Activated T-cell treated with anti-CD3 and anti-CD28 coated beads, Interleukin-2, amount 50 U/mL, for 24 hours (primary cell): Measurements from ENCODE around the gene CARD18.

ENCODE experiments used
- DNase-seq: peaks from one replicate; pipeline ENCODE4 v3.0.0-alpha.2; 2020
- H3K27ac Mint-ChIP-seq: 2 replicates; pipeline ENCODE4 v1.8.0; 2020; ENCODE audit warnings: mild to moderate bottlenecking, mixed read lengths
- H3K27me3 Mint-ChIP-seq: 2 replicates; pipeline ENCODE4 v1.8.0; 2020; ENCODE audit warnings: mixed read lengths
- H3K36me3 Mint-ChIP-seq: 2 replicates; pipeline ENCODE4 v1.8.0; 2020; ENCODE audit warnings: low read depth, mixed read lengths
- H3K4me1 Mint-ChIP-seq: 2 replicates; pipeline ENCODE4 v1.8.0; 2020; ENCODE audit warnings: low read depth, mixed read lengths
- H3K4me3 Mint-ChIP-seq: 2 replicates; pipeline ENCODE4 v1.8.0; 2020; ENCODE audit warnings: mild to moderate bottlenecking, moderate library complexity, mixed read lengths
- H3K9me3 Mint-ChIP-seq: 2 replicates; pipeline ENCODE4 v1.8.0; 2020; ENCODE audit warnings: mixed read lengths

CARD18 gene, protein sequence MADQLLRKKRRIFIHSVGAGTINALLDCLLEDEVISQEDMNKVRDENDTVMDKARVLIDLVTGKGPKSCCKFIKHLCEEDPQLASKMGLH

DNA sequence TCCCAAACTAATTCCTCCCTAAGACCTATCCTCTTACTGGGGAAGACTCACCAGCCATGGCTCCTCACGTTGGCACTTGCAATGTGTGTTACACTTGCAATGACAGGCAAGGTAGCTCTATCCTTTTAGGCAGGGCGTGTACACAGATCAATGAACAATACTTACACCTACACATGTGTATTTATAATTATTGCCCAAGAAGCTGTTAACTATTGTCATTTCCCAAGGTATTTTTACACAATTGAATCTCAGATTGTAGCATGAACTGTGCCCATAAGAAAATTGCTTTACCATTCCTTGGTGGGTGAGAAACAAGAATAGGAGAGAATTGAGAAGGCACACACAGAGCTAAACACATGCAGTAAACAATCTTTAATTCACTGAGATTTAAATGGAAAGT, at the start of gene CARD18:
TSS of gene CARD18 (minus strand) at position 101 of the 400 bp plus-strand sequence. CDS start at position 58, 43 bp downstream.
- no peaks in the 10 kb centered on the region for H3K36me3 Mint-ChIP-seq
- no peak within 1 kb of the TSS for H3K4me3 Mint-ChIP-seq
- H3K27ac Mint-ChIP-seq = no peak within 1 kb of the TSS
- peaks cover 3% of the 10 kb centered on the region for H3K27me3 Mint-ChIP-seq
- no peaks in the 10 kb centered on the region for H3K4me1 Mint-ChIP-seq
- no peaks in the 10 kb centered on the region for H3K9me3 Mint-ChIP-seq
- DNase-seq = no peak

DNA sequence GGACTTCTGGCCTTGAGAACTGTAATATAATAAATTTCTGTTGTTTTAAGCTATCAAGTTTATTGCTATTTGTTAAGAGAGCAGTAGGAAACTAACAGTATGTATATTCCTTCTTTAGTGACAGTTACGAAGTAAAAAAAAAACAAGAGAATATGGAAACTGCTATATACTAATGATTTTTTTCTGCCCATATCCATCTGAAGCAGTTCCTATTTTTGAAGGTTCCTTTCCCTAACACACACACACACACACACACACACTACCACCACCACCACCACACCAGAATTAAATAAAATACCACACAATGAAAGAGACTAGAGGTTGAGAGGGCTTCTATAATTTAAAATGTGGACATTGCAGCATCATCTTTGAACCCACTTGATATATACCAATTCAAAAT, 44.4 kb upstream of the CARD18 start:
- Mint-ChIP-seq H3K4me1 (no peaks in the 10 kb centered on the region), H3K4me3 (no peak overlapping the region), H3K27ac (no peak overlapping the region), H3K36me3 (no peaks in the 10 kb centered on the region), H3K9me3 (no peaks in the 10 kb centered on the region), H3K27me3 (peaks cover 8% of the 10 kb centered on the region)
- DNase-seq = no peak

GRCh38 chr11:105183426-105183825, 43.9 kb upstream of the CARD18 start:
- H3K27ac Mint-ChIP-seq = no peak overlapping the region
- no peak overlapping the region for H3K4me3 Mint-ChIP-seq
- peaks cover 10% of the 10 kb centered on the region for H3K27me3 Mint-ChIP-seq
- no peaks in the 10 kb centered on the region for H3K4me1 Mint-ChIP-seq
- H3K36me3 Mint-ChIP-seq = no peaks in the 10 kb centered on the region
- no peak for DNase-seq
- no peaks in the 10 kb centered on the region for H3K9me3 Mint-ChIP-seq

- DNase-seq = no peak
- H3K4me3 Mint-ChIP-seq = no peak overlapping the region
- H3K27ac Mint-ChIP-seq = no peak overlapping the region
- no peaks in the 10 kb centered on the region for H3K9me3 Mint-ChIP-seq
- H3K36me3 Mint-ChIP-seq = no peaks in the 10 kb centered on the region
- H3K4me1 Mint-ChIP-seq = no peaks in the 10 kb centered on the region
- peaks cover 11% of the 10 kb centered on the region for H3K27me3 Mint-ChIP-seq
Measured at GRCh38 chr11:105181521-105181920, 42.0 kb upstream of the CARD18 start.

DNA sequence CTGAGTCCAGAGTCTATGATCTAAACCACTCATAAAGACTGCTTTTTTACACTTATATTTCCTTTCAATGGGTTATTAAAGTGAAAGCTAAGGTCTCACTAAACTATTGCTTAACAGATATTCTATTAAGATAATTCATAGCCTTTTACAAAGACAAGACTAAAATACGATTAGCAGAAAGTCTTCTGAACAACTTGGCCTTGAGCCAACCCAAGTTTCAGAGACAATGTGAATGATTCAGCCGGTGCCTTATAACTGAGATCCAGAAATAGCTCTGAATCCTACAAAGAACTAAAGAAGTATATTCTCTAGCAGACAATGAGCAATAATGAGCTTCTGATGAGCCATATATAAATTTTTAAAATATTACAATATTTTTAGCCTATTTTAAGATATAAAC, 41.5 kb upstream of the CARD18 start:
- no peak for DNase-seq
- no peak overlapping the region for H3K4me3 Mint-ChIP-seq
- H3K27ac Mint-ChIP-seq = no peak overlapping the region
- H3K27me3 Mint-ChIP-seq = peaks cover 11% of the 10 kb centered on the region
- no peaks in the 10 kb centered on the region for H3K36me3 Mint-ChIP-seq
- H3K4me1 Mint-ChIP-seq = no peaks in the 10 kb centered on the region
- H3K9me3 Mint-ChIP-seq = no peaks in the 10 kb centered on the region

- H3K4me3 Mint-ChIP-seq = no peak overlapping the region
- H3K9me3 Mint-ChIP-seq = no peaks in the 10 kb centered on the region
- no peaks in the 10 kb centered on the region for H3K36me3 Mint-ChIP-seq
- no peak for DNase-seq
- no peaks in the 10 kb centered on the region for H3K4me1 Mint-ChIP-seq
- H3K27ac Mint-ChIP-seq = no peak overlapping the region
- H3K27me3 Mint-ChIP-seq = peaks cover 19% of the 10 kb centered on the region
Measured at GRCh38 chr11:105179542-105180278, 40.1 kb upstream of the CARD18 start.

- Mint-ChIP-seq H3K4me1 (no peaks in the 10 kb centered on the region), H3K27me3 (peaks cover 16% of the 10 kb centered on the region), H3K4me3 (no peak overlapping the region), H3K36me3 (no peaks in the 10 kb centered on the region), H3K9me3 (no peaks in the 10 kb centered on the region), H3K27ac (no peak overlapping the region)
- no peak for DNase-seq
Measured at GRCh38 chr11:105177658-105178057, 38.1 kb upstream of the CARD18 start.

- H3K4me3 Mint-ChIP-seq = no peak overlapping the region
- H3K27ac Mint-ChIP-seq = no peak overlapping the region
- H3K36me3 Mint-ChIP-seq = no peaks in the 10 kb centered on the region
- H3K27me3 Mint-ChIP-seq = no peaks in the 10 kb centered on the region
- H3K4me1 Mint-ChIP-seq = peaks cover 2% of the 10 kb centered on the region
- no peak for DNase-seq
- peaks cover 7% of the 10 kb centered on the region for H3K9me3 Mint-ChIP-seq
Measured at GRCh38 chr11:105168457-105168856, 28.9 kb upstream of the CARD18 start.

DNA sequence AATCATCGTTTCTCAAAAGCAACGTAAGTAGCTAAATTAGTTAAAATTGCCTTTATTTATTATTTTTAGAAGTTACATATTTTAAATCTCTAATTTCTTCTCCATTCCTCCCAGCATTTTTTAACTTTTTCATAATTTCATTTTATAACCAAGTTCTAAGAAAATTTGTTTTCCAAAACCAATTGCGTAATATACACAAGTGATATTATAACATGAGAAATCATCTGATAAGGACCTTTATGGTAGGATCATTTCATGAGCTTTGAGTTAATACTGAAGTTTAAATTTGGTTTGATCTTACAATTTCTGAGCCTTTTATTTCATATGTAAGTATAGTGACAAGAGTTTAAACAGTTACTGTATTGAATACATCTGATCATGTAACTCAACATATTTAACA, 27.7 kb upstream of the CARD18 start:
- no peak overlapping the region for H3K27ac Mint-ChIP-seq
- no peaks in the 10 kb centered on the region for H3K27me3 Mint-ChIP-seq
- peaks cover 2% of the 10 kb centered on the region for H3K4me1 Mint-ChIP-seq
- H3K9me3 Mint-ChIP-seq = peaks cover 7% of the 10 kb centered on the region
- DNase-seq = no peak
- no peaks in the 10 kb centered on the region for H3K36me3 Mint-ChIP-seq
- H3K4me3 Mint-ChIP-seq = no peak overlapping the region

DNA sequence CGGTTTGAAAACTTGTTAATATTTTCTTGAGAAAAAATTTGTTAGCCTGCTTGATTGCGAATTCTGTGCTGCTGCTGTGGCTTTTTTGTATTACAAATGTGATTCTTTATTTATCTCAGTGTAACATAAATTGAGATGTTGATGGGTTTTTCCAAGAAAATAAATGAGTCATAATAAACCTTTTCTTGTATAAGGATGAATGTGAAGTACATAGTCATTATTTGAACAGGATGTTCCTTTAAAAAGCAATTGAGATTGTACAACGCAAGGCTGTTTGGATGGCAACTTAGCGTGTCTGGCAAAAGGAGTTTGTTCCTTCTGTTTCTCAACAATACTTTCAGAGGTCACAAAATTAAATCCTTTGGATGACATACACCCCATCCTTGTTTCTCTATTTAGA, 24.6 kb upstream of the CARD18 start:
- Mint-ChIP-seq H3K9me3 (no peaks in the 10 kb centered on the region), H3K36me3 (no peaks in the 10 kb centered on the region), H3K27ac (no peak overlapping the region), H3K4me3 (no peak overlapping the region), H3K4me1 (peaks cover 2% of the 10 kb centered on the region), H3K27me3 (no peaks in the 10 kb centered on the region)
- DNase-seq = no peak

- Mint-ChIP-seq H3K36me3 (no peaks in the 10 kb centered on the region), H3K27ac (no peak overlapping the region), H3K4me1 (no peaks in the 10 kb centered on the region), H3K4me3 (no peak overlapping the region), H3K9me3 (no peaks in the 10 kb centered on the region), H3K27me3 (no peaks in the 10 kb centered on the region)
- no peak for DNase-seq
Measured at GRCh38 chr11:105162506-105162905, 22.9 kb upstream of the CARD18 start.

GRCh38 chr11:105158436-105158835, 18.9 kb upstream of the CARD18 start:
- H3K27ac Mint-ChIP-seq = no peak overlapping the region
- no peaks in the 10 kb centered on the region for H3K9me3 Mint-ChIP-seq
- H3K4me3 Mint-ChIP-seq = no peak overlapping the region
- H3K4me1 Mint-ChIP-seq = no peaks in the 10 kb centered on the region
- H3K36me3 Mint-ChIP-seq = no peaks in the 10 kb centered on the region
- no peak for DNase-seq
- H3K27me3 Mint-ChIP-seq = no peaks in the 10 kb centered on the region

- no peak overlapping the region for H3K27ac Mint-ChIP-seq
- H3K9me3 Mint-ChIP-seq = no peaks in the 10 kb centered on the region
- H3K4me1 Mint-ChIP-seq = no peaks in the 10 kb centered on the region
- no peak for DNase-seq
- H3K36me3 Mint-ChIP-seq = no peaks in the 10 kb centered on the region
- H3K4me3 Mint-ChIP-seq = no peak overlapping the region
- no peaks in the 10 kb centered on the region for H3K27me3 Mint-ChIP-seq
Measured at GRCh38 chr11:105156720-105157119, 17.2 kb upstream of the CARD18 start.

- Mint-ChIP-seq H3K4me1 (no peaks in the 10 kb centered on the region), H3K27ac (no peak overlapping the region), H3K4me3 (no peak overlapping the region), H3K9me3 (no peaks in the 10 kb centered on the region), H3K36me3 (no peaks in the 10 kb centered on the region), H3K27me3 (no peaks in the 10 kb centered on the region)
- DNase-seq = no peak
Measured at GRCh38 chr11:105156231-105156630, 16.7 kb upstream of the CARD18 start.

DNA sequence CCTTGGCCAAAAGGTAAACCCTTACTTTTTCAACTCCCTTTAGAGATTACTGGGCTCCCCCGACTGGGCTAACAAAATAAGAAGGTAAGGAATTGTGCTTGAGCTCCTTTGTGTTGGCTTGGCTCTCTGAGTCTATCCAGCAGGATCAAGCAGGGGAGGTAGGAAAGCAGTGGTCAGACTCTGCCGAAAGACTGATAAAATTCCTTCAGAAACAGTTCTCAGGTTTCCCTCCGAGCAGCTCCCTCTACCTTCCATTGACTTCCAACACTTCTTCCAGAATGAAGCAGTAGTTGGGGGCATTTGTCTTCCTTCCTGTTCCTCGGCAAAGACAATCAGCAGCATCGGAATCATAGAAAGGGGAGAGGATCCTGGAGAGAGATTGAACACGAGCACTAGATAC, 16.1 kb upstream of the CARD18 start:
- no peak for DNase-seq
- Mint-ChIP-seq H3K9me3 (no peaks in the 10 kb centered on the region), H3K27ac (no peak overlapping the region), H3K4me1 (no peaks in the 10 kb centered on the region), H3K27me3 (no peaks in the 10 kb centered on the region), H3K36me3 (no peaks in the 10 kb centered on the region), H3K4me3 (no peak overlapping the region)

- Mint-ChIP-seq H3K4me1 (no peaks in the 10 kb centered on the region), H3K9me3 (no peaks in the 10 kb centered on the region), H3K27me3 (no peaks in the 10 kb centered on the region)
Measured at GRCh38 chr11:105153392-105153791, 13.8 kb upstream of the CARD18 start.

More at GRCh38 chr11:105153392-105153791, 13.8 kb upstream of the CARD18 start:
- Mint-ChIP-seq H3K27ac (no peak overlapping the region), H3K4me3 (no peak overlapping the region), H3K36me3 (no peaks in the 10 kb centered on the region)
- no peak for DNase-seq
